Fibroblast of the aortic adventitia (primary cell): ENCODE data around the gene IP6K3. TPM values are rescaled to one million over a fixed set of nuclear protein-coding genes. Genes with fewer than 3 reads are reported as not detected.

Source experiments
- DNase-seq: peaks from one replicate; pipeline ENCODE4 v3.0.0-alpha.2; 2010; ENCODE audit warnings: low read depth
- H3K4me3 ChIP-seq: 2 replicates; pipeline ENCODE4 v1.5.1; 2011; ENCODE audit warnings: low read depth, mild to moderate bottlenecking, control low read depth, low read length, moderate library complexity
- CTCF ChIP-seq: IDR thresholded peaks from 2 replicates; pipeline ENCODE4 v1.5.1; 2011; ENCODE audit warnings: mild to moderate bottlenecking, low read length, control low read depth, inconsistent platforms; ENCODE audit not compliant: insufficient read depth
- total RNA-seq: library from RNA; depleted of rRNA; stranded (reverse); fragments of >200 nt; gene quantifications from 2 replicates; pipeline ENCODE4 v1.2.3, GENCODE V29; 2012; ENCODE audit warnings: low replicate concordance

IP6K3 gene
- total RNA-seq, 1 donor, result not detected

- TF ChIP-seq CTCF, result no peak
- no peak overlapping the region for H3K4me3 ChIP-seq
- DNase-seq, result no peak
These were observed 14.8 kb upstream of the IP6K3 start for GRCh38 chr6:33761581-33761921.

- H3K4me3 ChIP-seq, result no peak overlapping the region
- TF ChIP-seq CTCF, result no peak
- no peak for DNase-seq
These were observed 13.4 kb upstream of the IP6K3 start for GRCh38 chr6:33759887-33760629.

GRCh38 chr6:33758815-33759216 lies 12.1 kb upstream of the IP6K3 start:
- no peak for TF ChIP-seq CTCF
- DNase-seq, result no peak
- no peak overlapping the region for H3K4me3 ChIP-seq

- no peak for DNase-seq
- TF ChIP-seq CTCF, result no peak
These were observed 11.2 kb upstream of the IP6K3 start for GRCh38 chr6:33757906-33758305.

GRCh38 chr6:33757113-33757512 lies 10.4 kb upstream of the IP6K3 start:
- DNase-seq, result no peak
- no peak for TF ChIP-seq CTCF

More at GRCh38 chr6:33757906-33758305, 11.2 kb upstream of the IP6K3 start:
- no peak overlapping the region for H3K4me3 ChIP-seq

GRCh38 chr6:33756211-33756954 lies 9.7 kb upstream of the IP6K3 start:
- no peak for TF ChIP-seq CTCF
- no peak overlapping the region for H3K4me3 ChIP-seq
- no peak for DNase-seq

More at GRCh38 chr6:33757113-33757512, 10.4 kb upstream of the IP6K3 start:
- no peak overlapping the region for H3K4me3 ChIP-seq
